ENCODE results near the gene TP53AIP1.

The TP53AIP1 gene

DNA sequence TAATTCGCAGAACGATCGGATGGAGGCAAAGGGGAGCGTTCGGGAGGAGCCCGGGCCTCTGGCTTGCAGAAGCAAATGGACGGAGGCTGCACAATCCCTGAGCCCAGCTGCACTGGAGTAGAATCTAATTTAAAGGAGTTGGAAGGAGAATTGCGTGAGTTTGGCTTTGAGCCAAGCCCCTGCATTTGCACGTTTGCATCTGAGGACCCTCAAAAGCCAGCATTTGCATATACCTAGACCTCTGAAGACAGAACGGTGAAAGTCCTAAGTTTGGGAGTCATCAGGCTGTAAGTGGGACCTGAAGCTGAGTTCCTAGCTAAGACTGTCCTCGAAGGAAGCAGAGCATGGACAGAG lies 15.6 kb downstream of the TP53AIP1 start:
- DNase-seq = no peak
- intact Hi-C loops (cut with DNase I; ENCODE audit: low total_unique reads) = no loop called here
- TF ChIP-seq, protein P1, sequence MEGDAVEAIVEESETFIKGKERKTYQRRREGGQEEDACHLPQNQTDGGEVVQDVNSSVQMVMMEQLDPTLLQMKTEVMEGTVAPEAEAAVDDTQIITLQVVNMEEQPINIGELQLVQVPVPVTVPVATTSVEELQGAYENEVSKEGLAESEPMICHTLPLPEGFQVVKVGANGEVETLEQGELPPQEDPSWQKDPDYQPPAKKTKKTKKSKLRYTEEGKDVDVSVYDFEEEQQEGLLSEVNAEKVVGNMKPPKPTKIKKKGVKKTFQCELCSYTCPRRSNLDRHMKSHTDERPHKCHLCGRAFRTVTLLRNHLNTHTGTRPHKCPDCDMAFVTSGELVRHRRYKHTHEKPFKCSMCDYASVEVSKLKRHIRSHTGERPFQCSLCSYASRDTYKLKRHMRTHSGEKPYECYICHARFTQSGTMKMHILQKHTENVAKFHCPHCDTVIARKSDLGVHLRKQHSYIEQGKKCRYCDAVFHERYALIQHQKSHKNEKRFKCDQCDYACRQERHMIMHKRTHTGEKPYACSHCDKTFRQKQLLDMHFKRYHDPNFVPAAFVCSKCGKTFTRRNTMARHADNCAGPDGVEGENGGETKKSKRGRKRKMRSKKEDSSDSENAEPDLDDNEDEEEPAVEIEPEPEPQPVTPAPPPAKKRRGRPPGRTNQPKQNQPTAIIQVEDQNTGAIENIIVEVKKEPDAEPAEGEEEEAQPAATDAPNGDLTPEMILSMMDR (IDR thresholded peaks at IDR 0.05) = no peak
- Histone ChIP-seq H3K9me3 (no peaks in the 10 kb centered on the region), H3K4me1 (no peaks in the 10 kb centered on the region), H3K4me3 (no peak overlapping the region), H3K36me3 (no peaks in the 10 kb centered on the region), H3K27me3 (peaks cover 0 to 19% of the 10 kb centered on the region in 2 donors), H3K27ac (no peak overlapping the region)

DNA sequence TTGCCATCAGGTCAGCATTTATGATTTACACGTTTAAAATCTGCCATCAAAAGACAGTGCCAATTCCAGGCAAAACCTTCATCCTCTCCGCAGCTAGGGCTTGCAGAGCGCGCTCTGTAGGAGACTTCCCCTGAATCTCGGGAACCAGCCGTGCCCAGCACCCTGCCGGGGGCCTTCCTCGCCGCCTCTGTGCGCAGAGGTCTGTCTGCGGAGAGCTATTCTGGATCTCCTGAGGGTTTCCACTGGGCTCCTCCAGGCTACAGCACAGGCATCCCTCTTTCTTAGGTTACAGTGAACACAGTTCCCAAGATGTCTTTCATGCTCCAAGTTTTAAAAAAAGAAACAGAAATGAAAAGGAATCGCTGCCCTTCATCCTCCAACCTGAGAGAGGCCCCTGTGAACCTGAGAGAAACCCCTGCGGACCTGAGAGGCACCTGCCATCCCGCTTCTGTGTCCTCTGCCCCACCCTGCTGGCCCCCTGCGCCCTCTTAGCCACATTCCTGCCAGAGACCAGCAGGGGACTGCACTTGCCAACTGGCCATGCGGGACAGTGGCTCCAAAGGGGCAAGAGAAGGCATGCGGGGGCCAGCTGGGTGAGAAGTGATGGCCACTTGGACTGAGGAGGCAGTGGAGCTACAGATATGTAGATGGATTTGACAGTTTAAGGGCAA lies 16.1 kb downstream of the TP53AIP1 start:
- Histone ChIP-seq H3K4me1 (no peaks in the 10 kb centered on the region), H3K9me3 (no peaks in the 10 kb centered on the region), H3K4me3 (no peak overlapping the region), H3K27me3 (peaks cover 0 to 16% of the 10 kb centered on the region in 2 donors), H3K36me3 (no peaks in the 10 kb centered on the region), H3K27ac (no peak overlapping the region)
- no peak for DNase-seq
- TF ChIP-seq, protein P1 (IDR thresholded peaks at IDR 0.05) = no peak
- intact Hi-C loops (cut with DNase I; ENCODE audit: low total_unique reads) = no loop called here

DNA sequence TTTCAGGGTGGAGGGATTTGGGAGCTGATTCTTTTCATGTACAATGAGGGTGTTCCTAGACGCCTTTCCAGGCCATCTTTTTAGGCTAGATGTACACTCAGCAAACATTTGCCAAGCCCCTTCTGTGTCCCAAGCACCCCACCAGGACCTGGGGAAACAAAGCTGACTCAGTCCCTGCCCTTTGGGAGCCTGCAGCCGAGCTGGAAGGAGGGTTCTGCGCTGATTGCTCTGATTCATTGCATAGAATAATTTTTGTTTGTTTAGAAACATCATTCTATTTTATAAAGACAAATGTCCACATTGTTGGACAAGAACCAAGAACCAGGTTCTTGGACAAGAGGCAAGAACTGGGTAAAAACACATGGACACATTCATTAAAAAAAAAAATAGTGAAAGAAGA lies 16.7 kb downstream of the TP53AIP1 start:
- Histone ChIP-seq H3K9me3 (no peaks in the 10 kb centered on the region), H3K4me3 (no peak overlapping the region), H3K27ac (no peak overlapping the region), H3K4me1 (no peaks in the 10 kb centered on the region), H3K27me3 (peaks cover 0 to 10% of the 10 kb centered on the region in 2 donors), H3K36me3 (no peaks in the 10 kb centered on the region)
- no peak for DNase-seq
- intact Hi-C loops (cut with DNase I; ENCODE audit: low total_unique reads) = no loop called here
- TF ChIP-seq, protein P1 (IDR thresholded peaks at IDR 0.05) = no peak

DNA sequence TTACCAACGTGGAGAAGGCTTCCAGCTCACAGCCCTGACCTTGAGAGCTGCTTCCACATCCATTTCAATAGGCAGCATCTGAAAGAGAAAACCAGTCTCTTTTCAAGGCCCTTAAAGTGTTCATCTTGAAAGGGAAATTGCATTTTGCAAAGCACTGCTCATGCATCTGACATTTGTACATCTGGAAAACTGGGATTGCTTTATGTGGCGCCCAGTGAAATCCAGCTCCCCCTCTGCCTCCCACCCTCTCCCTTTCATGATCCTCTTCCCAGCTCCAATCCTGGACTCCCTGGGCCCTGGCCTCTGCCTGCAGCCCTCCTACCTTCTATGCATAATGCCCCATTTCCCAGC lies 17.4 kb downstream of the TP53AIP1 start:
- intact Hi-C loops (cut with DNase I; ENCODE audit: low total_unique reads) = no loop called here
- TF ChIP-seq, protein P1 (IDR thresholded peaks at IDR 0.05) = no peak
- no peak overlapping the region for H3K27ac ChIP-seq
- no peak overlapping the region for H3K4me3 ChIP-seq
- H3K4me1 ChIP-seq = no peaks in the 10 kb centered on the region
- H3K27me3 ChIP-seq = peaks cover 0 to 8% of the 10 kb centered on the region in 2 donors
- H3K36me3 ChIP-seq = no peaks in the 10 kb centered on the region
- DNase-seq = no peak
- no peaks in the 10 kb centered on the region for H3K9me3 ChIP-seq

DNA sequence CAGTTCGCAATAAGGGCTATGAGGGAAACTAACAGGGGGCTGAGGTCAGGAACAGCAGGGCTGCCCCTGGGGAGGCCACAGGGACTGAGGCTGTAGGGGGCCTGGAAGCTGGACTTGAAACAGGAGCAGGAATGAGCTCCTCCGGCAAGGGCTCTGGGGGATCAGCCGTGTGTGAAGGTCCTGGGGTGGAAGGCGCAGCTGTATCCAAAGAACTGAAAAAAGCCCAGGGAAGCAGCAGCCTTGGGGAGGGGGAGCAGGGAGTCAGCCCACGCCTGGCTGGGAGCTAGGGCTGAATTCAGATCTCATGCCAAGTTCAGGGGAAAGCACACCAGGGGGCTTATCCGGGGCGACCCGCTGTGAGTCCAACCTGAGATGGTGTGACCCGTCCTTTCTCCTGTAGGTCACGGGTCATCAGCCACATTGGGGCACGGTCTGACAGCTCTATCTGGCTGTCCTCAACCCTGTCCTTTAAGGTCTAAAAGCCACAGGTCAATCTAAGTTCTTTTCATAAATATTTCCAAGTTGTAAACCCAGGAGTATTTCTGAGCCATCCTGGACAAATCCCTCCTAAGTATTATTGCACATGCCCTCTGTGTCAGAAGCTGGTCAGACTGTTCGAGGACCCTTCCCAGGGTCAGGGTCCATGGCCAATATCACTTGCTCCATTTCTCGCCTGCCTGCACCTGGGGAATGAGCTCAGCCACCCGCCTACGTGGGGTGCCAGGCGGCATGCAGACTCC lies 18.0 kb downstream of the TP53AIP1 start:
- DNase-seq = no peak
- TF ChIP-seq, protein P1 (IDR thresholded peaks at IDR 0.05) = no peak
- Histone ChIP-seq H3K9me3 (no peaks in the 10 kb centered on the region), H3K36me3 (no peaks in the 10 kb centered on the region), H3K4me3 (no peak overlapping the region), H3K27ac (no peak overlapping the region), H3K27me3 (peaks cover 0 to 5% of the 10 kb centered on the region in 2 donors), H3K4me1 (no peaks in the 10 kb centered on the region)
- intact Hi-C loops (cut with DNase I; ENCODE audit: low total_unique reads) = no loop called here
